ENCODE results near the gene CLCN7.

- no peak for TF ChIP-seq CTCF (conservative IDR thresholded peaks at IDR 0.05; ENCODE audit: low read depth, low read length)
- no peak for TF ChIP-seq EZH2 (IDR thresholded peaks at IDR 0.05; ENCODE audit: low read length, unreplicated experiment)
- no peak for TF ChIP-seq EZH2phosphoT487 (IDR thresholded peaks at IDR 0.05; ENCODE audit: borderline replicate concordance, low read length)
Observed at GRCh38 chr16:1434644-1435592, 39.9 kb downstream of the CLCN7 start.

Measured in PC-3 (cell line).